Measurements from ENCODE around the gene ASTN2.

GRCh38 chr9:116494815-116495634, 919.8 kb downstream of the ASTN2 start:
- peak; percentile 35 to 63 (median 56) for TF ChIP-seq CTCF (IDR thresholded peaks at IDR 0.05)
- TF ChIP-seq POLR2A (IDR thresholded peaks at IDR 0.05): no peak

Measured in testis (tissue), 2 donors.